ENCODE measurements around the gene CHRNA9. TPM values are rescaled to one million over a fixed set of nuclear protein-coding genes. Genes with fewer than 3 reads are reported as not detected.

The CHRNA9 gene
- total and polyA plus RNA-seq, 12 donors: not detected

DNA sequence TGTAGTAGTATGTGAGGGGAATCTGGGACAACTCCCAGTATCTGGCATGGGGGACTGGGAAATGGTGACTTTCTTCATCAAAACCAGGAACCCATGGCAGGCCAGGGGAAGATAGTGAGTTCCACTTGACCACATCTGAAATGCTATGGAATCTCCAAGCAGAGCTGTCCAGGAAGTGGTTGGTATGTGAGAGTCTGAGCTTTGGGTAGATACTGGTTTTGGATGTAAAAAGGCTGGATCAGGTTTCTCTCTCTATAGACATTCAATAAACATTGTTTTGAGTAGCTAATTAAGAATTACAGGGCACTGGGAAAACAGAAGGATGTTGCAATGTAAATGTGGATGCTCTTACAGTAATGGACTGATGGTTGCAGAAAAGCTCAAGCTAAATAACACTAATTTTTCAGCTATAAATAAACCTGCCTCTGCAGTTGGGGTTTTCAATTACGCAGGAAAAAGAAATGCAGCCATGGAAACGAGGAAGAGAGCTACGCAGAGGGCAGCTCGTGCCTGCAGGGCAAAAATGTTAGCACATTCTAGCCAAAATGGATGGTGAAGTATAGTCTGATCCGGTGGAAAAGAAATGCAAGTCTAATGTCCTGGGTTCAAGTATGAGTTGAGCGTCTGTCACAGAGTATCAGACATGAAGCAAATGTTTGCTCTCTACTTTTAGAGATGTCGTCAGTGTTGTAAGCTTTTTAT is 13.4 kb upstream of the CHRNA9 start:
- Histone ChIP-seq H3K9me3 (replicated peaks in 1 of 3) (no peaks in the 10 kb centered on the region), H3K27ac (no peak overlapping the region), H3K4me1 (replicated peaks in 1 of 2) (peaks cover 6 to 10% of the 10 kb centered on the region in 2 donors), H3K27me3 (no peaks in the 10 kb centered on the region), H3K4me3 (no peak overlapping the region), H3K36me3 (replicated peaks in 1 of 2) (no peaks in the 10 kb centered on the region)
- intact Hi-C loops (cut with DNase I): no loop called here
- TF ChIP-seq, protein P1, sequence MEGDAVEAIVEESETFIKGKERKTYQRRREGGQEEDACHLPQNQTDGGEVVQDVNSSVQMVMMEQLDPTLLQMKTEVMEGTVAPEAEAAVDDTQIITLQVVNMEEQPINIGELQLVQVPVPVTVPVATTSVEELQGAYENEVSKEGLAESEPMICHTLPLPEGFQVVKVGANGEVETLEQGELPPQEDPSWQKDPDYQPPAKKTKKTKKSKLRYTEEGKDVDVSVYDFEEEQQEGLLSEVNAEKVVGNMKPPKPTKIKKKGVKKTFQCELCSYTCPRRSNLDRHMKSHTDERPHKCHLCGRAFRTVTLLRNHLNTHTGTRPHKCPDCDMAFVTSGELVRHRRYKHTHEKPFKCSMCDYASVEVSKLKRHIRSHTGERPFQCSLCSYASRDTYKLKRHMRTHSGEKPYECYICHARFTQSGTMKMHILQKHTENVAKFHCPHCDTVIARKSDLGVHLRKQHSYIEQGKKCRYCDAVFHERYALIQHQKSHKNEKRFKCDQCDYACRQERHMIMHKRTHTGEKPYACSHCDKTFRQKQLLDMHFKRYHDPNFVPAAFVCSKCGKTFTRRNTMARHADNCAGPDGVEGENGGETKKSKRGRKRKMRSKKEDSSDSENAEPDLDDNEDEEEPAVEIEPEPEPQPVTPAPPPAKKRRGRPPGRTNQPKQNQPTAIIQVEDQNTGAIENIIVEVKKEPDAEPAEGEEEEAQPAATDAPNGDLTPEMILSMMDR (IDR thresholded peaks at IDR 0.05): no peak
- no peak for TF ChIP-seq POLR2A (IDR thresholded peaks at IDR 0.05)
- WGBS, 4 donors: 66 to 73% (median 69%) methylated on average over 7 of the region's 7 CpGs
- DNase-seq: peak in 1 of 7 donors; percentile 71

DNA sequence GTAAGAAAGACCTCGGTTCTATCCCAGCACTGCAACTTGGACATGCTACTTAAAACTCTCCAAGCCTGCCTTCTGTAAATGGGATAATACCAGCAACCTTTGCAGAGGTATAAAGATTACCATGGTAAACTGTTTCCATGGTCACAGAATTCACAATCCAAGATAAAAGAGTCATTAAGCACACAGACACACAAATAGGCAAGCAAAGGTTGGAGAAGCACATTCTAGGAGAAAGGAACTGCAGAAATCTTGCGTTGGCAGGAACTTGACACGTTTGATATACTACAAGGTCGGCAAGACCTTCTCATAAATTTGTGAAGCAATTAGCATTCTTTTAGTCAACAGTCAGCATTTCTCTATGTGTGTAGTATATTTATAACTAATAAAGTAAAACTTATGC is 12.3 kb upstream of the CHRNA9 start:
- Histone ChIP-seq H3K4me1 (replicated peaks in 1 of 2) (peaks cover 5 to 6% of the 10 kb centered on the region in 2 donors), H3K27ac (no peak overlapping the region), H3K36me3 (replicated peaks in 1 of 2) (no peaks in the 10 kb centered on the region), H3K9me3 (replicated peaks in 1 of 3) (no peaks in the 10 kb centered on the region), H3K4me3 (no peak overlapping the region), H3K27me3 (no peaks in the 10 kb centered on the region)
- intact Hi-C loops (cut with DNase I): no loop called here
- TF ChIP-seq, protein P1 (IDR thresholded peaks at IDR 0.05): no peak
- TF ChIP-seq POLR2A (IDR thresholded peaks at IDR 0.05): no peak
- WGBS, 4 donors: 17 to 27% (median 20%) methylated on average over 4 of the region's 4 CpGs
- DNase-seq: peak in 2 of 7 donors; percentile 34 to 51

DNA sequence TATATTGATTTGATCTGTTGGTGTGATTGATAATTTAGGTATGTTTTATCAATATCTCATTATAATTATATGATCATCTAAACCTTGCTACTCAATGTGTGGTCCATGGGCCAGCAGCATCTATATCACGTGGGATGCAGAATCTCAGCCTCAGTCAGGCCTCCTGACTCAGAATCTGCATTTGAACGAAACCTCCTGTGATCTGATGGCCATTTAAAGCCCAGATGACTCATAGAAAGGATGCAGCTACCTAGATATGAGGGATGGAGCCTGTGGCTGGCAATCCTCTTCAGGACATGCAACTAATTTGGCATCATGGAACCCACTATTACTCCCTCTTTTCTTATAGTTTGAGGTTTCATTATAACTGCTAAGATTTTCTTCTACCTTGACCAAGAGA is 11.3 kb upstream of the CHRNA9 start:
- H3K27ac ChIP-seq: no peak overlapping the region
- peak in 1 of 7 donors; percentile 45 for DNase-seq
- TF ChIP-seq, protein P1 (IDR thresholded peaks at IDR 0.05): no peak
- no peak for TF ChIP-seq POLR2A (IDR thresholded peaks at IDR 0.05)
- no peak overlapping the region for H3K4me3 ChIP-seq
- peaks cover 5 to 6% of the 10 kb centered on the region in 2 donors for H3K4me1 ChIP-seq (replicated peaks in 1 of 2)
- no peaks in the 10 kb centered on the region for H3K9me3 ChIP-seq (replicated peaks in 1 of 3)
- 61 to 83% (median 66%) methylated on average over 2 of the region's 2 CpGs for WGBS, 4 donors
- intact Hi-C loops (cut with DNase I): no loop called here
- H3K36me3 ChIP-seq (replicated peaks in 1 of 2): no peaks in the 10 kb centered on the region
- no peaks in the 10 kb centered on the region for H3K27me3 ChIP-seq

DNA sequence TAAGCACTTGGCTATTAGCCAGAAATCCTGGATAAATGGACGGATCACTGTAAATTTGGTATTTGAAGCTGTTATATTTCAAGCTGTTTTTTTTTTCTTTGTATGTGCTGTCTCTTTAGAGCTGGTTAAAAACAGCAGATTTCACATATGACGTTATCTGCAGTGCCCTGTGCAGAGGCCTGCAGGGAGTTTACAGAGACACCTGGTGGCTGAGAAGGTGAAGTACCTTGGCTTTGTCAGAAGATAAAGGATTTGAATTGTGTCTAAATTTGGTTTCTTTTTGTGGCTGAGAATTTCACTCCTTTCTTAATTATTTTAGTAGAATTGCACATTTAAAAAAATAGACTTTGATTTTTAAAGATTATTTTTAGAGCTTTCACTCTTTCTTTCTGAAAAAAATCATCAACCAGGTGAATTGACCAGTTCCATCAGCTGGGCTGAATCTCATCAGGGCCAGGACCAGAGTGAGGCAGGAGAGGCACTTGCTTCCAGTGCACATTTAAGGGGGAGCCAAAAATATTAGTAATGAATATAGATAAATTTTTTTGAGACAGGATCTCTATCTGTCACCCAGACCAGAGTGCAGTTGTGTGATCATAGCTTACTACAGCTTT is 9.6 kb upstream of the CHRNA9 start:
- Histone ChIP-seq H3K36me3 (replicated peaks in 1 of 2) (no peaks in the 10 kb centered on the region), H3K9me3 (replicated peaks in 1 of 3) (no peaks in the 10 kb centered on the region), H3K4me1 (replicated peaks in 1 of 2) (peaks cover 5 to 6% of the 10 kb centered on the region in 2 donors), H3K27ac (no peak overlapping the region), H3K4me3 (no peak overlapping the region), H3K27me3 (no peaks in the 10 kb centered on the region)
- DNase-seq: peak; percentile 47 to 82 (median 63)
- no peak for TF ChIP-seq POLR2A (IDR thresholded peaks at IDR 0.05)
- TF ChIP-seq, protein P1 (IDR thresholded peaks at IDR 0.05): peak; percentile 65 to 84 (median 76)
- intact Hi-C loops (cut with DNase I): no loop called here
- 5 to 18% (median 10%) methylated on average over 2 of the region's 2 CpGs for WGBS, 4 donors

Data from adrenal gland (tissue), 12 donors.